ENCODE data around the gene PHF12.

PHF12 gene

GRCh38 chr17:28963055-28963611 is 11.8 kb upstream of the PHF12 start:
- TF ChIP-seq EZH2phosphoT487 (conservative IDR thresholded peaks at IDR 0.05; ENCODE audit: low read length) (no peak), CTCF (IDR thresholded peaks at IDR 0.05; ENCODE audit: insufficient read depth, low read length, poor library complexity, severe bottlenecking) (no peak)
- no peaks in the 10 kb centered on the region for H3F3A ChIP-seq (ENCODE audit: insufficient read depth)
- no peaks in the 10 kb centered on the region for H3K9me2 ChIP-seq (replicated peaks; ENCODE audit: insufficient read depth, low read length)
- no peaks in the 10 kb centered on the region for H4K20me1 ChIP-seq (ENCODE audit: low read depth, low read length)
- no peak overlapping the region for H2AFZ ChIP-seq (ENCODE audit: low read depth, low read length, severe bottlenecking)
- H3K9me3 ChIP-seq (ENCODE audit: insufficient read depth, low read length): no peaks in the 10 kb centered on the region
- no peak overlapping the region for H3K4me3 ChIP-seq (ENCODE audit: insufficient read depth, low read length, poor library complexity, severe bottlenecking)
- no peaks in the 10 kb centered on the region for H3K79me2 ChIP-seq (ENCODE audit: insufficient read depth, low read length)
- no peak overlapping the region for H3K27ac ChIP-seq (ENCODE audit: low read depth, low read length)
- H3K4me2 ChIP-seq (ENCODE audit: low read depth, low read length, poor library complexity, severe bottlenecking): no peak overlapping the region
- no peak overlapping the region for H3K9ac ChIP-seq (ENCODE audit: low read length)
- H3K27me3 ChIP-seq (ENCODE audit: low read length): no peaks in the 10 kb centered on the region
- no peaks in the 10 kb centered on the region for H3K36me3 ChIP-seq (ENCODE audit: low read length)

GRCh38 chr17:28961391-28961790 is 10.1 kb upstream of the PHF12 start:
- H3K27ac ChIP-seq (ENCODE audit: low read depth, low read length): no peak overlapping the region

GRCh38 chr17:28960256-28961061 is 9.1 kb upstream of the PHF12 start:
- no peak overlapping the region for H3K9ac ChIP-seq (ENCODE audit: low read length)
- H4K20me1 ChIP-seq (ENCODE audit: low read depth, low read length): no peaks in the 10 kb centered on the region
- H3K79me2 ChIP-seq (ENCODE audit: insufficient read depth, low read length): no peaks in the 10 kb centered on the region
- no peak overlapping the region for H3K4me3 ChIP-seq (ENCODE audit: insufficient read depth, low read length, poor library complexity, severe bottlenecking)
- H3K36me3 ChIP-seq (ENCODE audit: low read length): no peaks in the 10 kb centered on the region
- H3K4me2 ChIP-seq (ENCODE audit: low read depth, low read length, poor library complexity, severe bottlenecking): no peak overlapping the region
- no peaks in the 10 kb centered on the region for H3K9me2 ChIP-seq (replicated peaks; ENCODE audit: insufficient read depth, low read length)
- TF ChIP-seq EZH2phosphoT487 (conservative IDR thresholded peaks at IDR 0.05; ENCODE audit: low read length): no peak
- TF ChIP-seq CTCF (IDR thresholded peaks at IDR 0.05; ENCODE audit: insufficient read depth, low read length, poor library complexity, severe bottlenecking): no peak
- H3K27me3 ChIP-seq (ENCODE audit: low read length): no peaks in the 10 kb centered on the region
- H3F3A ChIP-seq (ENCODE audit: insufficient read depth): no peaks in the 10 kb centered on the region
- H3K9me3 ChIP-seq (ENCODE audit: insufficient read depth, low read length): no peaks in the 10 kb centered on the region
- no peak overlapping the region for H3K27ac ChIP-seq (ENCODE audit: low read depth, low read length)
- no peak overlapping the region for H2AFZ ChIP-seq (ENCODE audit: low read depth, low read length, severe bottlenecking)

More at GRCh38 chr17:28961391-28961790, 10.1 kb upstream of the PHF12 start:
- Histone ChIP-seq H4K20me1 (ENCODE audit: low read depth, low read length) (no peaks in the 10 kb centered on the region), H3K36me3 (ENCODE audit: low read length) (no peaks in the 10 kb centered on the region), H3F3A (ENCODE audit: insufficient read depth) (no peaks in the 10 kb centered on the region), H3K27me3 (ENCODE audit: low read length) (no peaks in the 10 kb centered on the region), H2AFZ (ENCODE audit: low read depth, low read length, severe bottlenecking) (no peak overlapping the region), H3K4me2 (ENCODE audit: low read depth, low read length, poor library complexity, severe bottlenecking) (no peak overlapping the region), H3K79me2 (ENCODE audit: insufficient read depth, low read length) (no peaks in the 10 kb centered on the region), H3K9me3 (ENCODE audit: insufficient read depth, low read length) (no peaks in the 10 kb centered on the region), H3K9me2 (replicated peaks; ENCODE audit: insufficient read depth, low read length) (no peaks in the 10 kb centered on the region), H3K4me3 (ENCODE audit: insufficient read depth, low read length, poor library complexity, severe bottlenecking) (no peak overlapping the region), H3K9ac (ENCODE audit: low read length) (no peak overlapping the region)
- no peak for TF ChIP-seq EZH2phosphoT487 (conservative IDR thresholded peaks at IDR 0.05; ENCODE audit: low read length)
- no peak for TF ChIP-seq CTCF (IDR thresholded peaks at IDR 0.05; ENCODE audit: insufficient read depth, low read length, poor library complexity, severe bottlenecking)
